GM10266 (cell line): ENCODE results near the gene FGF12.

ENCODE experiments used
- DNase-seq: peaks from one replicate; pipeline ENCODE4 v3.0.0; 2012; ENCODE audit errors: extremely low spot score
- CTCF ChIP-seq: IDR thresholded peaks from 2 replicates; pipeline ENCODE4 v1.5.1; 2012; ENCODE audit warnings: mild to moderate bottlenecking, low read depth; ENCODE audit not compliant: control insufficient read depth, insufficient read depth; ENCODE audit errors: missing control alignments

The FGF12 gene

DNA sequence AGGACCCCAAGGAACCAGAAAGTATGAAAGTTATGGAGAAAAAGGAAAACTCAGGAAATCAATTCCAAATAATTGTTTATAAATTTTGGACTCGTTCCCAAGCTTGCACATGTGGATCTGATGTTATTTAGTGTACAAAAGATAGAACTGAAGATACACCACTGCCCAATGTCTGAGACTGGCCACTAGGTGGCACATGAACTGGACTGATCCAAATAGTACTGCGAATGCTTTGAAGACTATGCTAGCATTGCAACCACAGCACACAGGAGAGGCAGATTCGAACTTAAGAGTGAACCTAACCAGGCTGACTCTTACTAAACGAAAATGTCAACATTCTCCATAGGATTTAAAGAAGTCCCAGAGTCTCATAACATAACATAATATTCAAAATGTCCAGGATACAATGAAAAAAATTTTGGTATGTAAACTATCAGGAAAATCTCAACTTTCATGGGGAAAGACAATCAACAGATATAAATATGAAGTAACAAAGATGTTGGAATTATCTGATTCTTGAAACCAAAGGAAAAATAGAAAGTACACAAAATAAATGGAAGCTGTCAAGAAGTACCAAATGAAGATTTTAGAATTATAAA is 596.7 kb downstream of the FGF12 start:
- peak; percentile 77 for TF ChIP-seq CTCF
- peak; percentile 37 for DNase-seq

DNA sequence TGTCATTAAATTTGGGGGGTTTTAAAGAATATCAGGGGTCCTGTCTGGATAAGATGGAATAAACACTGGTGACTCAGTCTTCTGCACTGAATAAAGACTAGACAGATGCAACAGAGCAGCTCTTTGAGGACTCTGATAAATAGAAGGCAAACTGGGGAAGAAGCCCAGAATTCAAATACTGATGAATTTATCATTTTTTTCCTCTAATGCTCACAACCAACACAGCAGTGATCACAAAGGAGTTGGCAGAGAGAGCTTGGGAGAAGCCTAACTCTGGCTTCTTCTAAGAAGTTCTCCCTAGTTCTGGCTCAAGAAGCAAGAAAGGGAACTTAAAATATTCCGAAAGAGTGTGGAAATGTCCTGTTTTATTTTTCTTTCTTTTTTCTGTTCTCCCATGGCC is 597.8 kb downstream of the FGF12 start:
- no peak for TF ChIP-seq CTCF
- no peak for DNase-seq

- peak; percentile 34 for DNase-seq
- TF ChIP-seq CTCF, result no peak
Measured at GRCh38 chr3:192128922-192129321, 598.4 kb downstream of the FGF12 start.

- no peak for DNase-seq
- TF ChIP-seq CTCF, result no peak
Measured at GRCh38 chr3:192128060-192128459, 599.3 kb downstream of the FGF12 start.

DNA sequence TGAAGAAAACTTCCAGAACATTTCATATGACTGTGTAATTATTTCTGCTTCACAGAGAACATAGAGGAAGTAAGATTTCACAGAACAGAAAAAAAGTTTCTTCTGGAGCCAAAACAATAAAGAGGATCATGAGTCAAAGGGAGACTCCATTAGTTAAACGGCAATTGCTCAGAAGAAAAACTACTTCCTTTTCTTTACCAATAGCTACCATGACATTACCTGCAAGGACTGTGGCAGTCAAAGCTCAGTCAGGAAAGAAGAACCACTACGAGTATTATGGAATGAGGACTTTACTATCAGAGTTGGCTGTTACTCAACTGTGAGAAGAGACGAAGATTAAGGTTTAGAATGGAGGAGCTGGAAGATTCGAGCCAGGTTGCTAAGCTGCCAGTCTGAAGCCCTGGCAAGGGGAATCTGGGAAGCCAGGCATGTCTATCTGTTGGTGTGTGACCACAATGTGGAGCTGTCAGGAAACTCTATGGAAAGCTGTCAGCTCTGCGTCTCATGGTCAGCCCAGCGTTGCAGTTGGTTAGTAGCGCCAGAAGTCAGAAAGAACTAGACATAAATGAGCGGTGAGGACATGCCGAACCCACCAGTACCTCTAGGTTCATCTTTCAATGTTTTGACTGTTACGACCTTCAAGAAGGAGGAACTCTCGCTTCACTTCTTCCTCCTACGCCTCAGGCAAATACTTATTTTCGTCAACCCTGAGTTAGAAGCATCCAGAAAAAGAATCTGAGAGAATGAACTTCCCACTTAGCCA is 604.3 kb downstream of the FGF12 start:
- peak; percentile 30 for DNase-seq
- TF ChIP-seq CTCF, result no peak

DNA sequence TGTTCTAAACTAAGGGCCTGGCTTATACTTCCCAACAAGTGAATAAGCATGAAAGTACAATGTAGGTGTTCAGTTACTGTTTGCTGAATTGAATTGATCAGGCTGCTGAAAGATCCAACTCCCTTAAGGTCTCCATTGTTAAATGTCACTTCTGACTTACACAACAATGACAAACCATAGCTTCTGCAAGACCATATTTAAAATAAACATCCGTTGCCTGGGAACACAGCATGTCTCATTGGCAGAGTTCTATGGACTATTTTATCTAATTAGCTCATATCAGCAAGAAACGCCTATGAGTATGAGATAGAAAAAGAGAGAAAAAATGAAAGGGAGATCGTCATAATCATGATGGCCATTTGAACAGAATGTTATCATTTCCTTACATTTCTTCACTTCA is 605.4 kb downstream of the FGF12 start:
- TF ChIP-seq CTCF, result no peak
- no peak for DNase-seq

DNA sequence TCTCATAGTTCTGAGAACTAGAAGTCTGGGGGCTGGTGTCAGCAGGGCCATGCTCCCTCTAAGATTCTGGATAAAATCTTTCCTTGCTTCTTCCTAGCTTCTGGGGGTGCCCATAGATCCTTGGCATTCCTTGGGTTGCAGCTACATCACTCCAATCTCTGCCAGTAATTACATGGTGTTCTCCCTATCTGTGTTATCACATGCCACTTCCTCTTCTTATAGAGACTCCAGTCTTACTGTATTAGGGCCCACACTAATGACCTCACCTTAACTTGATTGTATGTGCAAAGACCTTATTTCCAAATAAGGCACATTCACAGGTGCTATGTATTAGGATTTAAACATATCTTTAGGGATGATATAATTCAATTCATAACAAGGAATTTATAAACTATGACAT is 618.5 kb downstream of the FGF12 start:
- no peak for TF ChIP-seq CTCF
- no peak for DNase-seq
